GM12891 (cell line): Measurements from ENCODE around the gene SPP2.

Source experiments
- DNase-seq: peaks from one replicate; pipeline ENCODE4 v3.0.0; 2011; ENCODE audit warnings: low spot score; ENCODE audit not compliant: insufficient read length
- FAIRE-seq: peaks from 2 replicates; lab custom pipeline; 2011; peaks lifted over from hg19 to GRCh38; lab: Jason Lieb, UNC
- PAX5 ChIP-seq: IDR thresholded peaks from 2 replicates; pipeline ENCODE4 v1.6.1; 2011; ENCODE audit warnings: low read length, moderate library complexity, mild to moderate bottlenecking; ENCODE audit not compliant: insufficient read depth, severe bottlenecking
- POLR2A ChIP-seq: IDR thresholded peaks from 2 replicates; pipeline ENCODE4 v1.6.1; 2011; ENCODE audit warnings: low read depth, low read length, control low read depth
- POLR2AphosphoS5 ChIP-seq: IDR thresholded peaks from 2 replicates; pipeline ENCODE4 v1.6.1; 2011; ENCODE audit warnings: low read depth, low read length, control low read depth
- POU2F2 ChIP-seq: IDR thresholded peaks from 2 replicates; pipeline ENCODE4 v1.6.1; 2011; ENCODE audit warnings: low read depth, mild to moderate bottlenecking, control low read depth, low read length, moderate library complexity
- SPI1 ChIP-seq: IDR thresholded peaks from 2 replicates; pipeline ENCODE4 v1.6.1; 2011; ENCODE audit warnings: low read depth, low read length, control low read depth
- TAF1 ChIP-seq: IDR thresholded peaks from 2 replicates; pipeline ENCODE4 v1.6.1; 2011; ENCODE audit warnings: low read depth, low read length, control low read depth

The SPP2 gene

GRCh38 chr2:234100686-234101085 lies 50.2 kb downstream of the SPP2 start:
- DNase-seq (no peak), FAIRE-seq (no peak)
- TF ChIP-seq TAF1 (no peak), POLR2A (no peak), PAX5 (no peak)

- TF ChIP-seq POLR2AphosphoS5 (no peak), PAX5 (no peak), TAF1 (no peak), POLR2A (no peak), POU2F2 (no peak), SPI1 (no peak)
These were observed 51.6 kb downstream of the SPP2 start for GRCh38 chr2:234102112-234102511.

GRCh38 chr2:234107861-234108260 lies 57.4 kb downstream of the SPP2 start:
- FAIRE-seq: no peak
- DNase-seq: no peak
- TF ChIP-seq POLR2AphosphoS5: no peak
- TF ChIP-seq TAF1: no peak
- no peak for TF ChIP-seq POLR2A
- TF ChIP-seq SPI1: no peak
- no peak for TF ChIP-seq POU2F2
- TF ChIP-seq PAX5: no peak

More at GRCh38 chr2:234102112-234102511, 51.6 kb downstream of the SPP2 start:
- FAIRE-seq (no peak), DNase-seq (no peak)

GRCh38 chr2:234109321-234109720 lies 58.8 kb downstream of the SPP2 start:
- FAIRE-seq (no peak), DNase-seq (no peak)
- TF ChIP-seq POLR2AphosphoS5 (no peak), POLR2A (no peak), PAX5 (no peak), SPI1 (no peak), TAF1 (no peak), POU2F2 (no peak)

- no peak for TF ChIP-seq POU2F2
- no peak for TF ChIP-seq PAX5
- no peak for TF ChIP-seq POLR2A
- no peak for TF ChIP-seq TAF1
- TF ChIP-seq SPI1: no peak
- TF ChIP-seq POLR2AphosphoS5: no peak
- no peak for FAIRE-seq
These were observed 59.7 kb downstream of the SPP2 start for GRCh38 chr2:234110219-234110618.

GRCh38 chr2:234111523-234111922 lies 61.0 kb downstream of the SPP2 start:
- TF ChIP-seq POU2F2 (no peak), SPI1 (no peak), POLR2A (no peak), PAX5 (no peak), POLR2AphosphoS5 (no peak), TAF1 (no peak)
- no peak for DNase-seq
- FAIRE-seq: no peak

More at GRCh38 chr2:234110219-234110618, 59.7 kb downstream of the SPP2 start:
- no peak for DNase-seq

- TF ChIP-seq SPI1 (no peak), POLR2A (no peak), POU2F2 (no peak), PAX5 (no peak), TAF1 (no peak), POLR2AphosphoS5 (no peak)
- FAIRE-seq: no peak
- no peak for DNase-seq
These were observed 65.5 kb downstream of the SPP2 start for GRCh38 chr2:234116010-234116409.

GRCh38 chr2:234121999-234122398 lies 71.5 kb downstream of the SPP2 start:
- TF ChIP-seq PAX5 (no peak), SPI1 (no peak), POU2F2 (no peak), POLR2A (no peak), TAF1 (no peak), POLR2AphosphoS5 (no peak)
- FAIRE-seq (no peak), DNase-seq (no peak)

- DNase-seq: no peak
- TF ChIP-seq PAX5 (no peak), POLR2AphosphoS5 (no peak), TAF1 (no peak), SPI1 (no peak), POU2F2 (no peak), POLR2A (no peak)
- no peak for FAIRE-seq
These were observed 75.1 kb downstream of the SPP2 start for GRCh38 chr2:234125451-234126145.

- FAIRE-seq (no peak), DNase-seq (no peak)
- TF ChIP-seq PAX5 (no peak), SPI1 (no peak), POU2F2 (no peak), TAF1 (no peak), POLR2AphosphoS5 (no peak), POLR2A (no peak)
These were observed 75.6 kb downstream of the SPP2 start for GRCh38 chr2:234126146-234126470.
